Measurements from ENCODE around the gene HAS3.

DNA sequence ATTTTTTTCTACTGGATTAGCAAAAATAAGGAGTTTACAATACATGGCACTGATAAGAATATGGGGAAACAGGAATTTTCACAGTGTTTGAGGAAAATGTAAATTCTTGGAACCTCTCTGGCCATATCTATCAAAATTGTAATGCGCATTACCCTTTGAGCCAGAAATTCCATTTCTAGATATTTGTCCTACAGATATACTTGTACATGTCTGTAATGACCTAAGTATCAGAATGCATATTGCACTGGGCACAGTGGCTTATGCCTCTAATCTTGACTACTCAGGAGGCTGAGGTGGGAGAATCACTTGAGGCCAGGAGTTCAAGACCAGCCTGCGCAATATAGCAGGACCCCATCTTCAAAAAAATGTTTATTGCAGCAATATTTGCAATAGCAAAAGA lies 25.8 kb upstream of the HAS3 start:
- TF ChIP-seq, protein P1, sequence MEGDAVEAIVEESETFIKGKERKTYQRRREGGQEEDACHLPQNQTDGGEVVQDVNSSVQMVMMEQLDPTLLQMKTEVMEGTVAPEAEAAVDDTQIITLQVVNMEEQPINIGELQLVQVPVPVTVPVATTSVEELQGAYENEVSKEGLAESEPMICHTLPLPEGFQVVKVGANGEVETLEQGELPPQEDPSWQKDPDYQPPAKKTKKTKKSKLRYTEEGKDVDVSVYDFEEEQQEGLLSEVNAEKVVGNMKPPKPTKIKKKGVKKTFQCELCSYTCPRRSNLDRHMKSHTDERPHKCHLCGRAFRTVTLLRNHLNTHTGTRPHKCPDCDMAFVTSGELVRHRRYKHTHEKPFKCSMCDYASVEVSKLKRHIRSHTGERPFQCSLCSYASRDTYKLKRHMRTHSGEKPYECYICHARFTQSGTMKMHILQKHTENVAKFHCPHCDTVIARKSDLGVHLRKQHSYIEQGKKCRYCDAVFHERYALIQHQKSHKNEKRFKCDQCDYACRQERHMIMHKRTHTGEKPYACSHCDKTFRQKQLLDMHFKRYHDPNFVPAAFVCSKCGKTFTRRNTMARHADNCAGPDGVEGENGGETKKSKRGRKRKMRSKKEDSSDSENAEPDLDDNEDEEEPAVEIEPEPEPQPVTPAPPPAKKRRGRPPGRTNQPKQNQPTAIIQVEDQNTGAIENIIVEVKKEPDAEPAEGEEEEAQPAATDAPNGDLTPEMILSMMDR (conservative IDR thresholded peaks at IDR 0.05), result no peak
- no peak for TF ChIP-seq EZH2 (IDR thresholded peaks at IDR 0.05; ENCODE audit: low read depth)
